GM06990 (cell line): ENCODE data around the gene TPCN1.

ENCODE experiments used
- DNase-seq: peaks from one replicate; pipeline ENCODE4 v3.0.0-alpha.2; 2011; ENCODE audit not compliant: insufficient read length; ENCODE audit errors: extremely low read depth
- H3K27me3 ChIP-seq: replicated peaks from 2 replicates; pipeline ENCODE4 v1.6.0; 2011; ENCODE audit warnings: low read length; ENCODE audit not compliant: control insufficient read depth, insufficient read depth
- H3K36me3 ChIP-seq: 2 replicates; pipeline ENCODE4 v1.5.1; 2011; ENCODE audit warnings: low read length; ENCODE audit not compliant: control insufficient read depth, insufficient read depth
- H3K4me3 ChIP-seq: replicated peaks from 2 replicates; pipeline ENCODE4 v1.5.1; 2011; ENCODE audit warnings: low read depth, mild to moderate bottlenecking, control low read depth, low read length
- TF ChIP-seq, protein P1 (sequence below): IDR thresholded peaks from 2 replicates; pipeline ENCODE4 v1.5.1; 2011; ENCODE audit warnings: low read length, control low read depth, mild to moderate bottlenecking, inconsistent platforms; ENCODE audit not compliant: insufficient read depth, poor library complexity, severe bottlenecking

TPCN1 gene

DNA sequence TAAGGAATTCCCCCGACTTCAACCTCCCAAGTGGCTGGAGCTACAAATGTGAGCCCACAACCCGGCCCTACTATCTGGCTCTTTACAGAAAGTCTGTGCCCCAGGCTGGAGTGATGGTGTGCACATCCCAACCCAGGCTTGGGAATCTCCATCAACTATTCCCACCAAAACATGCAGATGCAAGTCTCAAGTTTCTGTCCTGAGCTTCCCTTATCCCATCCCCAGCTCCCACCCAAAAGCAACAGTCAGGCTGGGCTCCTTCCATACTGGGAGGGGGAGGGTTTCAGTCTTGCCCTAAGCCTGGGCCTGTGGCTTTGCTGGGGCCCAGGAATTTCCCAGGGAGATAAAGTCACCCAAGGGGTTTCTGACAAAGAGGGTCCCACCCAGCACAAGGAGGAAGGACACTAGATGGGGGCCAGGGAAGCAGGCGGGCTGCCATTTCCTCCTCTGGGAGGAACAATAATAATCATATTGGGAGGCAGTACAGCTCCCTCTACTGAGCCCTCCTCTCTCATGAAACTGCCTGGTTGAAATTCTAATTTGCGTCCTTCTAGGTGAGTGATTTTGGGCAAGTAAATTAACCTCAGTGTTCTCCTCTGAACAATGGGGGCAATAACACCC is 105.6 kb downstream of the TPCN1 start:
- Histone ChIP-seq H3K36me3 (no peaks in the 10 kb centered on the region), H3K27me3 (no peaks in the 10 kb centered on the region), H3K4me3 (no peak overlapping the region)
- TF ChIP-seq, protein P1, sequence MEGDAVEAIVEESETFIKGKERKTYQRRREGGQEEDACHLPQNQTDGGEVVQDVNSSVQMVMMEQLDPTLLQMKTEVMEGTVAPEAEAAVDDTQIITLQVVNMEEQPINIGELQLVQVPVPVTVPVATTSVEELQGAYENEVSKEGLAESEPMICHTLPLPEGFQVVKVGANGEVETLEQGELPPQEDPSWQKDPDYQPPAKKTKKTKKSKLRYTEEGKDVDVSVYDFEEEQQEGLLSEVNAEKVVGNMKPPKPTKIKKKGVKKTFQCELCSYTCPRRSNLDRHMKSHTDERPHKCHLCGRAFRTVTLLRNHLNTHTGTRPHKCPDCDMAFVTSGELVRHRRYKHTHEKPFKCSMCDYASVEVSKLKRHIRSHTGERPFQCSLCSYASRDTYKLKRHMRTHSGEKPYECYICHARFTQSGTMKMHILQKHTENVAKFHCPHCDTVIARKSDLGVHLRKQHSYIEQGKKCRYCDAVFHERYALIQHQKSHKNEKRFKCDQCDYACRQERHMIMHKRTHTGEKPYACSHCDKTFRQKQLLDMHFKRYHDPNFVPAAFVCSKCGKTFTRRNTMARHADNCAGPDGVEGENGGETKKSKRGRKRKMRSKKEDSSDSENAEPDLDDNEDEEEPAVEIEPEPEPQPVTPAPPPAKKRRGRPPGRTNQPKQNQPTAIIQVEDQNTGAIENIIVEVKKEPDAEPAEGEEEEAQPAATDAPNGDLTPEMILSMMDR = no peak
- DNase-seq = no peak

DNA sequence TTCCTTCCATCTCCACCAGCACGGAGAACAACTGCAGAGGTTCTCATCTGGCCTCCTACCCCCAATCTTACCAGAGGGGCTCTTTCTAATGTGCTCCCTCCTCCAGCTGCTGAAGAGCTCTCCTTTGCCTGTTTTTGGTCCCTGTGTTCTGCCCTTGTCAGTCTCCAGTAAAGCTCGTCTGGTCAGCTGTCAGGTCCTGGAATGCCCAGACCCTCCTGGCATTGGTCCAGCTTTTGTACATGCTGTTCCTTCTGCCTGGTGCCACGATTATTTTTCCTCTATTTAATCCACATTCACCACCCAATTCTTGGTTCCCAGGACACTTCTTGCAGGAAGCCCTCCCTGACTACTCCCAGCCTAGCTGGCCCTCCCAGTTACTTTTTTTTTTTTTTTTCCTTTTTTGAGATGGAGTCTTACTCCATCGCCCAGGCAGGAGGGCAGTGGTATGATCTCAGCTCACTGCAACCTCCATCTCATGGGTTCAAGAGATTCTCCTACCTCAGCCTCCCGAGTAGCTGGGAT is 107.2 kb downstream of the TPCN1 start:
- no peak for DNase-seq
- TF ChIP-seq, protein P1 = no peak
- Histone ChIP-seq H3K4me3 (no peak overlapping the region), H3K36me3 (no peaks in the 10 kb centered on the region), H3K27me3 (no peaks in the 10 kb centered on the region)

DNA sequence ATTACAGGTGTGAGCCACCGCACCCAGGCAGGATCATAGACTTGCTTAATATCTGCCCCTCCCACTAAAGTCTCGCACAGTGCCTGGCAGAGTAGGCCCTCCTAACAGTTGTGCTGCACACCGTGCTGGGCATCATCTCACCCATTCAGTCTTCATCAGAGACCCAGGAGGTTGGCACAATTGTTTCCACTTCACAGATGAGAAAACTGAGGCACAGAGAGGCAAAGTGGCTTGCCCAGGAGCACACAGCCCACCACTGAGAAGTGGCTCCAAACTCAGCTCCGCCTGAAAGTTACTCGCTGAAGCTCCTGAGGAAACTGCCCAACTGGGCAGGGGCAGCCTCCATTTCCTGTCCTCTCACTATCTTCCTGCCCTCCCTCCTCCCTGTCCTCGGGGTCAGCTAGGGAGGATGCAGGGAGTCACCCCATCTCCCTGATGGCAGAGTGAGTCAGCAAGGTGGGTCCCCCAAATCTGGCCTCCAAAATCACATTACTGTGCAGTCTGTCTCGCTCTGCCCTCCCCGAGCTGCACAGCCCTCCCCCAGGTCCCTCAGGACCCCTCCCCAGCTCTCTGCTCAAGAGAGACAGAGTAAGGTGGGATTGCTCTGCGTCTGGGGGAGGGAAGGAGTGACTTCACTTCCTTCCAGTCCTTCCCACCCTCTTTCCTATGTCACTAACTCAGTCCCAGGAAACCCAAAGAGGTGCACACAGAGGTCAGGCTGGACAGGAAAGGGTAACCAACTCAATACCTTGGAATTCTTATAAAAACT is 107.9 kb downstream of the TPCN1 start:
- DNase-seq = no peak
- TF ChIP-seq, protein P1 = no peak
- no peaks in the 10 kb centered on the region for H3K27me3 ChIP-seq
- no peak overlapping the region for H3K4me3 ChIP-seq
- no peaks in the 10 kb centered on the region for H3K36me3 ChIP-seq

DNA sequence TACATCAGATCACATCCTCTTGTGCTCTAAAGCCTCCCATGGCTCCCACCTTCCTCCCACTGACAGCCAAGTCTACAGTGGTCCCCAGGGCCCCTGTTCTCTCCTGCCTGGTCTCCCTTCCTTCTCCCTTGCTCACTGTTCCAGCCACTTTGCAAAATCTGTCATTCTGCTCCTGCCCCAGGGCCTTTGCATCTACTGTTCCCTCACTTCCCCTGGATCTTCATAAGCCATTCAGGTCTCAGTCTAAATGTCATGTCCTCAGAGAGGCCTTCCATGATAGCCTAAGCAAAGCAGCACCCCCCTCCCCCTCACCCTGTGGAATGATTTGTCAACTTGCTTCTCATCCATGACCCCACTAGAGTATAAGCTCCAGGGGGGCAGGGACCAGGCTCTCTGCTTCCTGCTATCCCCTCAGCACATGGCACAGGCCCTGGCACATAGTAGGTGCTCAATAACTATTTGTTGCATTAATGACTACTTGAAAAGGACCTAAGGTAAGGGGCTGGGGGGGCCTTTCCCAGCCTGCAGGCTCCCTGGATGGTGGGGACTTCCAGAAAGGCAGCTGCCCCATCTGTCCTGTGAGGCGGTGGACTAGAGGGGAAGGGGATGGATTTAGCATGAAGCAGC is 108.6 kb downstream of the TPCN1 start:
- DNase-seq = no peak
- H3K4me3 ChIP-seq = no peak overlapping the region
- TF ChIP-seq, protein P1 = no peak
- no peaks in the 10 kb centered on the region for H3K36me3 ChIP-seq
- H3K27me3 ChIP-seq = no peaks in the 10 kb centered on the region

DNA sequence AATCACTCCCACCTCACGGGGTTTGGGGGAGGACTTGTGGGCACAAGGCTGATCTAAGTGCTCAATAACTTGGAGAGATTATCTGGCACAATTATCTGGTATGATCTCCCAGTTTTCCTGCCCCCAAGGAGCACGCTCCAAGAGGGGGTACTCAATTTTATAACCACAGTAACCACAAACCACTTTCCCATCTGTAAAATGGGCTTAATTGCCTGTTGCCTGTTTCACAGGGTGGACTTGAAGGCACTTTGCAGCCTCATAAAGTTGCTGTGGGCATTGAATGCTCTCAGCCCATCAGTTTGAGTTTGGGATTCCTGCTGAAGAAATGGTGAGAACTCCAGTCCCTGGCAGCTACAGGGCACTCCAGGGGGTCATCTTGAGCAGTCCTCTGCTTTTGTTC is 109.2 kb downstream of the TPCN1 start:
- no peaks in the 10 kb centered on the region for H3K36me3 ChIP-seq
- TF ChIP-seq, protein P1 = no peak
- H3K4me3 ChIP-seq = no peak overlapping the region
- H3K27me3 ChIP-seq = no peaks in the 10 kb centered on the region
- DNase-seq = no peak
